ENCODE results near the gene AMFR. TPM values are rescaled to one million over a fixed set of nuclear protein-coding genes. Genes with fewer than 3 reads are reported as not detected.

The AMFR gene
- total RNA-seq, result 10 to 100 TPM; 26.7 to 33.0 TPM

- Mint-ChIP-seq H3K4me1 (ENCODE audit: low read depth) (peaks cover 29% of the 10 kb centered on the region), H3K27me3 (ENCODE audit: low read depth) (no peaks in the 10 kb centered on the region), H3K4me3 (peak within 1 kb of the TSS; percentile 88), H3K27ac (peak within 1 kb of the TSS; percentile 34), H3K9me3 (no peaks in the 10 kb centered on the region), H3K36me3 (ENCODE audit: low read depth) (peaks cover 1% of the 10 kb centered on the region)
- CTCF ChIA-PET, result no interaction called here
- peak; percentile 53 for DNase-seq
- intact Hi-C loops (cut with micrococcal nuclease), result loop anchor here (2.0 to 10.0 kb wide), 2 partner anchors 69 to 231 kb away; partner anchors contain the start of gene GNAO1
Measured at GRCh38 chr16:56425439-56425832, at the start of gene AMFR. Gene AMFR (minus strand): TSS chr16:56425545. CDS start chr16:56425327, 218 bp downstream.

- H3K36me3 Mint-ChIP-seq (ENCODE audit: low read depth), result peaks cover 46% of the 10 kb centered on the region
- H3K4me3 Mint-ChIP-seq, result no peak overlapping the region
- H3K27me3 Mint-ChIP-seq (ENCODE audit: low read depth), result no peaks in the 10 kb centered on the region
- no peaks in the 10 kb centered on the region for H3K9me3 Mint-ChIP-seq
- intact Hi-C loops (cut with micrococcal nuclease), result no loop called here
- DNase-seq, result no peak
- no peak overlapping the region for H3K27ac Mint-ChIP-seq
- H3K4me1 Mint-ChIP-seq (ENCODE audit: low read depth), result no peaks in the 10 kb centered on the region
- CTCF ChIA-PET, result interaction anchor here (0.9 kb wide), 1 partner anchor 47 kb away, joined by 5 read pairs; no protein-coding TSS in a partner anchor
Measured at GRCh38 chr16:56470666-56471065, 45.3 kb upstream of the AMFR start.

- CTCF ChIA-PET, result interaction anchor here (2.0 kb wide), 1 partner anchor 10 kb away, joined by 8 read pairs; no protein-coding TSS in a partner anchor
- H3K9me3 Mint-ChIP-seq, result no peaks in the 10 kb centered on the region
- no peak overlapping the region for H3K27ac Mint-ChIP-seq
- no peaks in the 10 kb centered on the region for H3K4me1 Mint-ChIP-seq (ENCODE audit: low read depth)
- intact Hi-C loops (cut with micrococcal nuclease), result no loop called here
- H3K27me3 Mint-ChIP-seq (ENCODE audit: low read depth), result no peaks in the 10 kb centered on the region
- no peak for DNase-seq
- no peak overlapping the region for H3K4me3 Mint-ChIP-seq
- H3K36me3 Mint-ChIP-seq (ENCODE audit: low read depth), result peaks cover 45% of the 10 kb centered on the region
Measured at GRCh38 chr16:56470232-56470631, 44.9 kb upstream of the AMFR start.

GRCh38 chr16:56469748-56470147 lies 44.4 kb upstream of the AMFR start:
- Mint-ChIP-seq H3K4me1 (ENCODE audit: low read depth) (no peaks in the 10 kb centered on the region), H3K36me3 (ENCODE audit: low read depth) (peaks cover 40% of the 10 kb centered on the region), H3K4me3 (no peak overlapping the region), H3K9me3 (no peaks in the 10 kb centered on the region), H3K27ac (no peak overlapping the region), H3K27me3 (ENCODE audit: low read depth) (no peaks in the 10 kb centered on the region)
- intact Hi-C loops (cut with micrococcal nuclease), result no loop called here
- no peak for DNase-seq
- CTCF ChIA-PET, result interaction anchor here (1.4 to 2.0 kb wide), 2 partner anchors 10 to 13 kb away, joined by 3 to 8 read pairs; no protein-coding TSS in a partner anchor

- Mint-ChIP-seq H3K36me3 (ENCODE audit: low read depth) (peaks cover 46% of the 10 kb centered on the region), H3K4me1 (ENCODE audit: low read depth) (no peaks in the 10 kb centered on the region), H3K27ac (no peak overlapping the region), H3K9me3 (no peaks in the 10 kb centered on the region), H3K27me3 (ENCODE audit: low read depth) (no peaks in the 10 kb centered on the region), H3K4me3 (no peak overlapping the region)
- intact Hi-C loops (cut with micrococcal nuclease), result no loop called here
- DNase-seq, result no peak
- CTCF ChIA-PET, result interaction anchor here (1.4 to 2.0 kb wide), 2 partner anchors 9 to 12 kb away, joined by 3 to 8 read pairs; no protein-coding TSS in a partner anchor
Measured at GRCh38 chr16:56468800-56469199, 43.5 kb upstream of the AMFR start.

GRCh38 chr16:56466344-56466743 lies 41.0 kb upstream of the AMFR start:
- CTCF ChIA-PET, result interaction anchor here (0.5 kb wide), 1 partner anchor 265 kb away, joined by 3 read pairs; no protein-coding TSS in a partner anchor
- Mint-ChIP-seq H3K9me3 (no peaks in the 10 kb centered on the region), H3K4me1 (ENCODE audit: low read depth) (no peaks in the 10 kb centered on the region), H3K4me3 (no peak overlapping the region), H3K27ac (no peak overlapping the region), H3K27me3 (ENCODE audit: low read depth) (no peaks in the 10 kb centered on the region), H3K36me3 (ENCODE audit: low read depth) (peaks cover 39% of the 10 kb centered on the region)
- intact Hi-C loops (cut with micrococcal nuclease), result no loop called here
- no peak for DNase-seq

GRCh38 chr16:56463153-56463552 lies 37.8 kb upstream of the AMFR start:
- CTCF ChIA-PET, result interaction anchor here (0.5 to 0.7 kb wide), 3 partner anchors 32 to 76 kb away, joined by 3 read pairs; no protein-coding TSS in a partner anchor
- no peaks in the 10 kb centered on the region for H3K4me1 Mint-ChIP-seq (ENCODE audit: low read depth)
- H3K27me3 Mint-ChIP-seq (ENCODE audit: low read depth), result no peaks in the 10 kb centered on the region
- H3K9me3 Mint-ChIP-seq, result no peaks in the 10 kb centered on the region
- H3K36me3 Mint-ChIP-seq (ENCODE audit: low read depth), result peaks cover 37% of the 10 kb centered on the region
- H3K4me3 Mint-ChIP-seq, result no peak overlapping the region
- intact Hi-C loops (cut with micrococcal nuclease), result no loop called here
- no peak for DNase-seq
- H3K27ac Mint-ChIP-seq, result no peak overlapping the region

- Mint-ChIP-seq H3K36me3 (ENCODE audit: low read depth) (peaks cover 40% of the 10 kb centered on the region), H3K4me1 (ENCODE audit: low read depth) (no peaks in the 10 kb centered on the region), H3K9me3 (no peaks in the 10 kb centered on the region), H3K4me3 (no peak overlapping the region), H3K27me3 (ENCODE audit: low read depth) (no peaks in the 10 kb centered on the region), H3K27ac (no peak overlapping the region)
- intact Hi-C loops (cut with micrococcal nuclease), result no loop called here
- DNase-seq, result no peak
- CTCF ChIA-PET, result no interaction called here
Measured at GRCh38 chr16:56462064-56462796, 36.9 kb upstream of the AMFR start.

GRCh38 chr16:56460101-56460500 lies 34.8 kb upstream of the AMFR start:
- no peak for DNase-seq
- CTCF ChIA-PET, result interaction anchor here (1.1 kb wide), 1 partner anchor 9 kb away, joined by 8 read pairs; no protein-coding TSS in a partner anchor
- peaks cover 45% of the 10 kb centered on the region for H3K36me3 Mint-ChIP-seq (ENCODE audit: low read depth)
- H3K9me3 Mint-ChIP-seq, result no peaks in the 10 kb centered on the region
- no peak overlapping the region for H3K4me3 Mint-ChIP-seq
- intact Hi-C loops (cut with micrococcal nuclease), result no loop called here
- H3K4me1 Mint-ChIP-seq (ENCODE audit: low read depth), result peaks cover 3% of the 10 kb centered on the region
- H3K27ac Mint-ChIP-seq, result no peak overlapping the region
- H3K27me3 Mint-ChIP-seq (ENCODE audit: low read depth), result no peaks in the 10 kb centered on the region

- H3K27ac Mint-ChIP-seq, result no peak overlapping the region
- no peak overlapping the region for H3K4me3 Mint-ChIP-seq
- DNase-seq, result no peak
- intact Hi-C loops (cut with micrococcal nuclease), result no loop called here
- CTCF ChIA-PET, result no interaction called here
- no peaks in the 10 kb centered on the region for H3K9me3 Mint-ChIP-seq
- peaks cover 50% of the 10 kb centered on the region for H3K36me3 Mint-ChIP-seq (ENCODE audit: low read depth)
- H3K4me1 Mint-ChIP-seq (ENCODE audit: low read depth), result peaks cover 6% of the 10 kb centered on the region
- no peaks in the 10 kb centered on the region for H3K27me3 Mint-ChIP-seq (ENCODE audit: low read depth)
Measured at GRCh38 chr16:56457927-56458470, 32.7 kb upstream of the AMFR start.

- peak; percentile 9 for DNase-seq
- intact Hi-C loops (cut with micrococcal nuclease), result loop anchor here (1.0 to 2.0 kb wide), 6 partner anchors 28 to 278 kb away; partner anchors contain the start of genes BBS2, MT2A and NUP93
- Mint-ChIP-seq H3K36me3 (ENCODE audit: low read depth) (peaks cover 37% of the 10 kb centered on the region), H3K27me3 (ENCODE audit: low read depth) (no peaks in the 10 kb centered on the region), H3K4me1 (ENCODE audit: low read depth) (peaks cover 47% of the 10 kb centered on the region), H3K9me3 (no peaks in the 10 kb centered on the region), H3K4me3 (peak overlapping the region; percentile 93), H3K27ac (peak overlapping the region; percentile 90)
- CTCF ChIA-PET, result interaction anchor here (0.6 to 1.5 kb wide), 6 partner anchors 15 to 334 kb away, joined by 3 to 4 read pairs (median 4); no protein-coding TSS in a partner anchor
Measured at GRCh38 chr16:56451753-56452689, 26.7 kb upstream of the AMFR start.
